NB4 (cell line): ENCODE measurements around the gene RXRA.

Source experiments
- MYC ChIP-seq: IDR thresholded peaks from 2 replicates; pipeline ENCODE4 v1.6.1; 2011; ENCODE audit warnings: low read depth, low read length
- POLR2A ChIP-seq: IDR thresholded peaks from 2 replicates; pipeline ENCODE4 v1.6.1; 2011; ENCODE audit warnings: mild to moderate bottlenecking; ENCODE audit not compliant: insufficient read length; ENCODE audit errors: extremely low read depth
- TF ChIP-seq, protein P1 (sequence below): IDR thresholded peaks from one replicate; pipeline ENCODE4 v1.5.1; 2012; ENCODE audit warnings: low read depth, low read length
- TF ChIP-seq, protein P2 (sequence below): IDR thresholded peaks from 2 replicates; pipeline ENCODE4 v1.6.1; 2011; ENCODE audit warnings: low read depth, low read length

DNA sequence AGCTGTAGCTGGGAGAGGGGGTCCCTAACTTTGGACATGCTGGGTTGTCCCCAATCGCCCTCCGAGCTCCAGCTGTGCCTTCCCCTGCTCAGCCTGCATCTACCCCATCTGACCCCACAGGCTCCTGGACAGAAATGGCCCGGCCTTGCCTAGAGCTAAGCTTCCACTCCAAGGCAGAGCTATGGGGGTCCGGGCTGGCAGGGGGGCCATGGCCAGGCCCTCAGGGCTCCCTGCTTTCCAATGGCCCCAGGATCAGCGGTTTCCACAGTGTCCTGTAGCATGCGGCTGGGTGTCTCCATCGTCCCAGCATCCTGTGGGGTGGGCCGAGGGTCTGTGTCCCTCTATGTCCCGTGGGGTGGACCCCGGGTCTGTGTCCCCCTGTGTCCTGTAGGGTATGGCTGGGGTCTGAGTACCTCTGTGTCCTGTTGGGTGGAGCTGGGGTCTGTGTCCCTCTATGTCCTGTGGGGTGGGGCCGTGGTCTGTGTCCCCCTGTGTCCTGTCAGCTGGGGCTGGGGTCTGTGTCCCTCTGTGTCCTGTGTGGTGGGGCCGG lies 130.6 kb downstream of the RXRA start:
- TF ChIP-seq, protein P1, sequence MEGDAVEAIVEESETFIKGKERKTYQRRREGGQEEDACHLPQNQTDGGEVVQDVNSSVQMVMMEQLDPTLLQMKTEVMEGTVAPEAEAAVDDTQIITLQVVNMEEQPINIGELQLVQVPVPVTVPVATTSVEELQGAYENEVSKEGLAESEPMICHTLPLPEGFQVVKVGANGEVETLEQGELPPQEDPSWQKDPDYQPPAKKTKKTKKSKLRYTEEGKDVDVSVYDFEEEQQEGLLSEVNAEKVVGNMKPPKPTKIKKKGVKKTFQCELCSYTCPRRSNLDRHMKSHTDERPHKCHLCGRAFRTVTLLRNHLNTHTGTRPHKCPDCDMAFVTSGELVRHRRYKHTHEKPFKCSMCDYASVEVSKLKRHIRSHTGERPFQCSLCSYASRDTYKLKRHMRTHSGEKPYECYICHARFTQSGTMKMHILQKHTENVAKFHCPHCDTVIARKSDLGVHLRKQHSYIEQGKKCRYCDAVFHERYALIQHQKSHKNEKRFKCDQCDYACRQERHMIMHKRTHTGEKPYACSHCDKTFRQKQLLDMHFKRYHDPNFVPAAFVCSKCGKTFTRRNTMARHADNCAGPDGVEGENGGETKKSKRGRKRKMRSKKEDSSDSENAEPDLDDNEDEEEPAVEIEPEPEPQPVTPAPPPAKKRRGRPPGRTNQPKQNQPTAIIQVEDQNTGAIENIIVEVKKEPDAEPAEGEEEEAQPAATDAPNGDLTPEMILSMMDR = no peak
- TF ChIP-seq, protein P2, sequence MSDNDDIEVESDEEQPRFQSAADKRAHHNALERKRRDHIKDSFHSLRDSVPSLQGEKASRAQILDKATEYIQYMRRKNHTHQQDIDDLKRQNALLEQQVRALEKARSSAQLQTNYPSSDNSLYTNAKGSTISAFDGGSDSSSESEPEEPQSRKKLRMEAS = no peak
- TF ChIP-seq POLR2A = no peak
- TF ChIP-seq MYC = no peak
